Astrocyte (in vitro differentiated cells and primary cell): Measurements from ENCODE around the gene ACYP1.

Experiments used
- EZH2 ChIP-seq: IDR thresholded peaks from 2 replicates; pipeline ENCODE4 v1.6.1; 2012; ENCODE audit warnings: mild to moderate bottlenecking, low read length, inconsistent platforms; ENCODE audit not compliant: insufficient read depth
- TF ChIP-seq, protein P1 (sequence below): IDR thresholded peaks from 2 replicates; pipeline ENCODE4 v1.5.1; 2011; ENCODE audit warnings: low read depth, mild to moderate bottlenecking, inconsistent platforms, low read length, moderate library complexity; ENCODE audit not compliant: insufficient read depth

DNA sequence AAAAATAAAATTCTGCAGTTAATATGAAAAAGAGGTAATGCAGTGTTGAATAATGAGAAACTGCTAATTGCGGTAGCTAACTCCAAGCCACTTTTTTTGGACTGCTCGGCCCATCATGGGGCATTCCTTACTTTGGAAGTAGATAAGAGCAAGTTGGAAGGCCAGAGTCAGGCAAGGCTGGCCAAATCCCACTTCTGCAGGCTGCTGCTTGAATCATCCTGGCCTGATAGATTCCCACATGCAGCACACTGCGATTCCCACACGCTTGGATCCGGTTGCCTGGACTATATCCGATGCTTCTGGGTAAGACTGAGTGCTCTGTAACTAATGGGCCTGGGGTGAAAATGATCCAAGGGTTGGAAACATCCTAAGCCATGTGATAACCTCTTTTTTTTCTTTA is 50.5 kb downstream of the ACYP1 start:
- TF ChIP-seq, protein P1, sequence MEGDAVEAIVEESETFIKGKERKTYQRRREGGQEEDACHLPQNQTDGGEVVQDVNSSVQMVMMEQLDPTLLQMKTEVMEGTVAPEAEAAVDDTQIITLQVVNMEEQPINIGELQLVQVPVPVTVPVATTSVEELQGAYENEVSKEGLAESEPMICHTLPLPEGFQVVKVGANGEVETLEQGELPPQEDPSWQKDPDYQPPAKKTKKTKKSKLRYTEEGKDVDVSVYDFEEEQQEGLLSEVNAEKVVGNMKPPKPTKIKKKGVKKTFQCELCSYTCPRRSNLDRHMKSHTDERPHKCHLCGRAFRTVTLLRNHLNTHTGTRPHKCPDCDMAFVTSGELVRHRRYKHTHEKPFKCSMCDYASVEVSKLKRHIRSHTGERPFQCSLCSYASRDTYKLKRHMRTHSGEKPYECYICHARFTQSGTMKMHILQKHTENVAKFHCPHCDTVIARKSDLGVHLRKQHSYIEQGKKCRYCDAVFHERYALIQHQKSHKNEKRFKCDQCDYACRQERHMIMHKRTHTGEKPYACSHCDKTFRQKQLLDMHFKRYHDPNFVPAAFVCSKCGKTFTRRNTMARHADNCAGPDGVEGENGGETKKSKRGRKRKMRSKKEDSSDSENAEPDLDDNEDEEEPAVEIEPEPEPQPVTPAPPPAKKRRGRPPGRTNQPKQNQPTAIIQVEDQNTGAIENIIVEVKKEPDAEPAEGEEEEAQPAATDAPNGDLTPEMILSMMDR = no peak
- TF ChIP-seq EZH2 = no peak
